Upper lobe of left lung (tissue), 6 donors: ENCODE data around the gene PIK3R6. TPM values are rescaled to one million over a fixed set of nuclear protein-coding genes. Genes with fewer than 3 reads are reported as not detected.

Experiments used
- ATAC-seq, 2 donors: fragments of 200-7000 bp; cut with Tn5 transposase; one replicate each; pipeline ENCODE4 v1.9.1; 2022; ENCODE audit warnings: mild to moderate bottlenecking in 2 of 2, moderate library complexity in 2 of 2; ENCODE audit not compliant: low FRiP score in 2 of 2
- DNase-seq, 2 donors: peaks; one replicate each; pipeline ENCODE4 v3.0.0-alpha.2; 2019 to 2020
- H3K27ac ChIP-seq, 4 donors: fragments of 200-600 bp; sonication (generic); one replicate each; pipeline ENCODE4 v1.5.1; 2016 to 2019
- H3K27me3 ChIP-seq, 4 donors: fragments of 200-600 bp; sonication (generic); one replicate each; pipeline ENCODE4 v1.5.1; 2017 to 2019
- H3K36me3 ChIP-seq, 4 donors: fragments of 200-600 bp; sonication (generic); one replicate each; pipeline ENCODE4 v1.5.1; 2016 to 2019
- H3K4me1 ChIP-seq, 4 donors: fragments of 200-600 bp; sonication (generic); one replicate each; pipeline ENCODE4 v1.5.1; 2018 to 2019
- H3K4me3 ChIP-seq, 4 donors: fragments of 200-600 bp; sonication (generic); one replicate each; pipeline ENCODE4 v1.5.1; 2017 to 2019; ENCODE audit warnings: mild to moderate bottlenecking in 2 of 4, moderate library complexity in 1 of 4
- H3K9me3 ChIP-seq, 4 donors: fragments of 200-600 bp; sonication (generic); one replicate each; pipeline ENCODE4 v1.5.1; 2018 to 2019
- EP300 ChIP-seq, 4 donors: sonication (generic); formaldehyde crosslinking; IDR thresholded peaks; one replicate each; pipeline ENCODE4 v1.5.1; 2017; ENCODE audit warnings: antibody characterized with exemption in 4 of 4, control low read depth in 2 of 4
- POLR2A ChIP-seq, 4 donors: fragments of 450-650 bp; IDR thresholded peaks; one replicate each; pipeline ENCODE4 v1.5.1; 2016 to 2017; ENCODE audit warnings: antibody characterized with exemption in 4 of 4, mild to moderate bottlenecking in 2 of 4
- POLR2AphosphoS5 ChIP-seq, 2 donors: sonication (generic); formaldehyde crosslinking; IDR thresholded peaks; one replicate each; pipeline ENCODE4 v1.5.1; 2017; ENCODE audit warnings: antibody characterized with exemption in 2 of 2
- whole genome bisulfite sequencing, 2 donors: methylation state at CpG; one replicate each; pipeline ENCODE4 v1.1.5; 2017 to 2018; 5-methylcytosine and 5-hydroxymethylcytosine counted together
- total RNA-seq, 6 donors: library from RNA; depleted of rRNA in 4 of 6; stranded (reverse); fragments of >200 nt in 4 of 6; gene quantifications; one replicate each; pipeline versions ENCODE4 v1.1.0 to v1.2.1, GENCODE V29; 2016 to 2021
- TF ChIP-seq, protein P1 (sequence below), 6 experiments: fragments of 450-650 bp in 4 of 6; fragments of 200-600 bp in 2 of 6; sonication (generic) in 2 of 6; IDR thresholded peaks; one replicate each; pipeline ENCODE4 v1.5.1; 2016 to 2019; ENCODE audit warnings: antibody characterized with exemption in 6 of 6
- donor health status: DM: no; HTN: no; CAD: no; lungs with moderate emphysema.
- donor health status: DM: no; HTN: yes; CAD: no; lungs with severe emphysema.

Gene PIK3R6
- total RNA-seq, 6 donors from 2014 or later = 1.1 to 4.2 (median 2.4) TPM

DNA sequence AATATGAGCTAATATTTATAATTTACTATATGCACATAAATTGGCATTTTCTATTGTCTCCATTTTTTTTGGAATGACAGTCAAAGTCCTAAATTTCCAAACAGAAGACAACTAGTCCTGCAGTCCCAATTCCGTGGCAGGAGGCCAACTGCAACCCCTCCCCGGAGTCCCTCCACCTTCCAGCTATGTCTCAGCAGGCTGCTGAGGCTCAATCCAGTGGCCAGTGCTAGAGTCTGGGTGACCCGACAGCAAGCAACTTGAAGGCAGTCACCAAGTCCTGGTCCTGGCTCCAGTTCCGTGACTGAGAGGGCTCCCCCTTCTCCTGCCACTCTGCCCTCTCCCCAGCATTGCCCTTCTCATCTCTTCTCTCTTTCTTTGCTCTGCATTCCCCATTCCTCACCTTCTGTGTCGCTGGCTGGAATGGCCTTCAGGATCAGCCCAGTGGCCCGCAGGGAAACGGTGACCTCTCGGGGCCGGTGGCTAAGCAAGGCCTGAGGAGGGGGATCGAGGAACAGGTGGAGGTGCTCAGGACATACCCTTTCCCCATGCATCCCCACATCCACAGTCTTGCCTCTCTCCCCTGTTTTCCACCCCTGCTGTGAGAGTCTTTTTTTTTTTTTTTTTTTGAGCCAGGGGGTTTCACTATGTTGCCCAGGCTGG lies 45.9 kb downstream of the PIK3R6 start:
- TF ChIP-seq, protein P1, sequence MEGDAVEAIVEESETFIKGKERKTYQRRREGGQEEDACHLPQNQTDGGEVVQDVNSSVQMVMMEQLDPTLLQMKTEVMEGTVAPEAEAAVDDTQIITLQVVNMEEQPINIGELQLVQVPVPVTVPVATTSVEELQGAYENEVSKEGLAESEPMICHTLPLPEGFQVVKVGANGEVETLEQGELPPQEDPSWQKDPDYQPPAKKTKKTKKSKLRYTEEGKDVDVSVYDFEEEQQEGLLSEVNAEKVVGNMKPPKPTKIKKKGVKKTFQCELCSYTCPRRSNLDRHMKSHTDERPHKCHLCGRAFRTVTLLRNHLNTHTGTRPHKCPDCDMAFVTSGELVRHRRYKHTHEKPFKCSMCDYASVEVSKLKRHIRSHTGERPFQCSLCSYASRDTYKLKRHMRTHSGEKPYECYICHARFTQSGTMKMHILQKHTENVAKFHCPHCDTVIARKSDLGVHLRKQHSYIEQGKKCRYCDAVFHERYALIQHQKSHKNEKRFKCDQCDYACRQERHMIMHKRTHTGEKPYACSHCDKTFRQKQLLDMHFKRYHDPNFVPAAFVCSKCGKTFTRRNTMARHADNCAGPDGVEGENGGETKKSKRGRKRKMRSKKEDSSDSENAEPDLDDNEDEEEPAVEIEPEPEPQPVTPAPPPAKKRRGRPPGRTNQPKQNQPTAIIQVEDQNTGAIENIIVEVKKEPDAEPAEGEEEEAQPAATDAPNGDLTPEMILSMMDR (IDR thresholded peaks at IDR 0.05) = no peak
- TF ChIP-seq POLR2AphosphoS5 (IDR thresholded peaks at IDR 0.05) = no peak
- TF ChIP-seq POLR2A (IDR thresholded peaks at IDR 0.05) = no peak
- TF ChIP-seq EP300 (IDR thresholded peaks at IDR 0.05) = no peak
- no peak for ATAC-seq
- DNase-seq = no peak
- no peak overlapping the region for H3K27ac ChIP-seq
- no peaks in the 10 kb centered on the region for H3K4me1 ChIP-seq
- H3K27me3 ChIP-seq = no peaks in the 10 kb centered on the region
- WGBS, 2 donors = 85 to 88% methylated on average over 10 of the region's 10 CpGs
- H3K4me3 ChIP-seq = no peak overlapping the region
- no peaks in the 10 kb centered on the region for H3K36me3 ChIP-seq
- H3K9me3 ChIP-seq = peaks cover 0 to 6% (median 0%) of the 10 kb centered on the region in 4 donors

DNA sequence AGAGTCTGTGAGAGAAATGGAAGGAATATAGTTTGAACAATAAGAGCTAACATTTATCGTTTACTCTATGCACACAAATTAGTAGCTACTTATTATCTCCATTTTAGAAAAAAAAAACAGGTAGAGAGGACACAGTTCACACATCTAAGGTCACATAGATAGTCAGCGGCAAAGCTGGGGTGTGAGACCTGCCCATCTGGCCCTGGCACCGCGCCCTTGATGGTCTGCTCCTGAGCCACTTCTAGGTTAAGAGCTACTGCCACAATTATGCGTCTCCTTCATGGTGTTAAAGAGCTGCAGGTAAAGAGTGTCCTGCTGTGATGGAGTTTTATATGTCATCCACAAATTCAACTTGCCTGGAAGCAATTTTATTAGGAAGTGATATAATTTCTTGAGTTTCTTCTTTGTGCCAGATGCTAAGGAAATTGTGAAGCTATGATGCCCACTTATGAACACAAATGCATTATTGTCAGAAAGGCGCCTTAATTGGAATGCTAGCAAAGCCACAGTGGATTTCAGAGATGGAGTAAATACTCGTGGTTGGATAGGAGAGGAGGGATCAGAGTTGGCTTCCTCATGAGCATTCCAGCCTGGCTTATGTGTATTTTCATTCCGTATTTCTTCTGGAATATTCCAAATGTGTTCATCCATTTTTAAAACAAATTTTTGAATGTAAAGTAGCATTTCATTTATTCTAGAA lies 47.0 kb downstream of the PIK3R6 start:
- Histone ChIP-seq H3K4me1 (no peaks in the 10 kb centered on the region), H3K4me3 (no peak overlapping the region), H3K27ac (no peak overlapping the region), H3K9me3 (peaks cover 0 to 6% (median 0%) of the 10 kb centered on the region in 4 donors), H3K27me3 (no peaks in the 10 kb centered on the region), H3K36me3 (no peaks in the 10 kb centered on the region)
- no peak for TF ChIP-seq POLR2AphosphoS5 (IDR thresholded peaks at IDR 0.05)
- no peak for ATAC-seq
- no peak for DNase-seq
- WGBS, 2 donors = 83 to 88% methylated on average over 8 of the region's 8 CpGs

DNA sequence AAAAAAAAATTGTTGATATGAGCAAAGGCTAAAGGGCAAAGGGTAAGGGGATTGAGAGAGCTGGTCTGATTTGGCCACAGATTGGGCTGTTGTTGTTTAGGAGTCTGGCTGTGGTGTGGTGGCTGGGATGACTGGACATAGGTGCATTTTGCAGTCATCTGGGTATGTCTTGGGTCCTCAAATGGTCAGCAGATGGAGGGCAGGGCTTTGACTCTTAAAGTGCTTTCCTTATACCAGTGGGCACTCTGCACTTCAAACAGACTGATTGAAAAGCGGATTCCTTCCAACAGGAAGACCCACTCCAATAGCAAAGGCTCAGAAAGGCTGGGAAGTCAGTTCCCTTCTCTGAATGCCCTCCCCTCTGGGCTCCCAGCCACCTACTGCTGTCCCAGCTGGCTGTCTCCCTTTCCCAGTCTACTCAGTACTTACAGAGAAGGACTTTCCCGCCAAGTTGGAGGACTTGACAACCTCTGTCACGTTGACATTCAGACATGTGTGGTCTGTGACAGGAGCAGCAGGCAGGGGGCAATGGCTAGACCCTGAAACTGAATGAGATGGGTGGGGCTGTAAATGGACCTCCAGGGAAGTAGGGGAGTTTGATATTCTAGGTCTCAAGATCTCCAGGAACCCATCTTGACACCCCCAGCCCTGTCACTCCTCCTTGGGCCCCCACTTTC lies 48.7 kb downstream of the PIK3R6 start:
- H3K4me1 ChIP-seq = no peaks in the 10 kb centered on the region
- 63% methylated on average over 3 of the region's 3 CpGs for WGBS, 2 donors
- no peaks in the 10 kb centered on the region for H3K9me3 ChIP-seq
- no peak for ATAC-seq
- TF ChIP-seq, protein P1 (IDR thresholded peaks at IDR 0.05) = no peak
- TF ChIP-seq POLR2AphosphoS5 (IDR thresholded peaks at IDR 0.05) (no peak), EP300 (IDR thresholded peaks at IDR 0.05) (no peak), POLR2A (IDR thresholded peaks at IDR 0.05) (no peak)
- H3K27me3 ChIP-seq = no peaks in the 10 kb centered on the region
- H3K27ac ChIP-seq = no peak overlapping the region
- H3K36me3 ChIP-seq = no peaks in the 10 kb centered on the region
- H3K4me3 ChIP-seq = no peak overlapping the region
- DNase-seq = no peak

DNA sequence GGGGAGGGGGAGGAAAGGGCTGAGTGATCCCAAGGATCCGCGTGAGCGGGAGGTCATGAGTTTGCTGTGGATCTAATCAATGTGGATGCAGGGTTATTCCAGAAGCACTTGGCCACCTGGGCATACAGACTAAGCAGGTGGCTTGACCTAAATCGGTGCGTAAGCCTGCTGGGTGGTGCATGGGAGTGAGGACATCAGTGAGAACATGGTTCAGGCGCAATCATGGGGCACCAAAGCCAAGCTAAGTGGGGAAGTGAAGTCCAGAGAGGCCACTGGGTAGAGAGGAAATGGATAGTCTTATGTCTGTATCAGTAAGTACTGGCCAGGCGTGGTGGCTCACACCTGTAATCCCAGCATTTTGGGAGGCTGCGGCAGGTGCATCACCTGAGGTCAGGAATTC lies 49.4 kb downstream of the PIK3R6 start:
- ATAC-seq (peak in 1 of 2 donors; percentile 30), DNase-seq (no peak)
- no peaks in the 10 kb centered on the region for H3K9me3 ChIP-seq
- no peak overlapping the region for H3K4me3 ChIP-seq
- no peak overlapping the region for H3K27ac ChIP-seq
- WGBS, 2 donors = 92 to 93% methylated on average over 8 of the region's 8 CpGs
- TF ChIP-seq POLR2AphosphoS5 (IDR thresholded peaks at IDR 0.05) (no peak), POLR2A (IDR thresholded peaks at IDR 0.05) (no peak), EP300 (IDR thresholded peaks at IDR 0.05) (no peak)
- TF ChIP-seq, protein P1 (IDR thresholded peaks at IDR 0.05) = no peak
- H3K4me1 ChIP-seq = no peaks in the 10 kb centered on the region
- no peaks in the 10 kb centered on the region for H3K36me3 ChIP-seq
- H3K27me3 ChIP-seq = no peaks in the 10 kb centered on the region

DNA sequence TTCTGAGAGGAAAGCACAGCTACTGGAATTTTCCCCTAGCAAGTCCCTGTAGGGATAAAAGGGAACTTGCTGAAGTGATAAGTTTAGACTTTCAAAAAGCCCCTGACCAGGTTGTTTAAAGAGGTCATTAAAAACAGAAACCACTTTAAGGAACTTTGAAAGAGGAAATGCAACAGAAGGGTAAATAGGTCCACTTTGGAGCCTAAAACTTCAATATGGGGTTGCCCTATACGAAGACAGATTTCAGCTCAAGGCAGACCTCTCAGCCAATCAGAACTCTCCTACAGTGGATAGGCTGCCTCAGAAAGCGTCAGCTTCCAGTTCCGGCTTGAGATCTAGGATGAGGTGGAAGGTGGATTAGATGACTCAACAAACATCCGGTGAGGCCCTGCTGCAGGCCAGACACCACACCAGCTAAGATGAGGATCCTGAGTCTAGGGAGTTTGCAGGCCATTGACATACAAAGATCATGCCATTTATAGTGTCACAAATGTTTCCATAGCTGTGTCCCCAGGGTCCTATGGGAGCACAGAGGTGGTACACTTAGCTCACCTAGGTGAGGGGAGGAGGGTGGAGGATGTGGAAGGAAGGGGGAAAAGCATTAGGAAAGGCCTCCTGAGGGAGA lies 60.4 kb downstream of the PIK3R6 start:
- Histone ChIP-seq H3K27me3 (no peaks in the 10 kb centered on the region), H3K36me3 (no peaks in the 10 kb centered on the region), H3K27ac (peak overlapping the region in 2 of 4 donors; percentile 7 to 23), H3K4me1 (no peaks in the 10 kb centered on the region), H3K9me3 (peaks cover 0 to 8% (median 2%) of the 10 kb centered on the region in 4 donors), H3K4me3 (no peak overlapping the region)
- ATAC-seq (peak; percentile 46 to 62), DNase-seq (peak in 1 of 2 donors; percentile 42)
- TF ChIP-seq, protein P1 (IDR thresholded peaks at IDR 0.05) = no peak
- TF ChIP-seq POLR2AphosphoS5 (IDR thresholded peaks at IDR 0.05) (no peak), POLR2A (IDR thresholded peaks at IDR 0.05) (no peak), EP300 (IDR thresholded peaks at IDR 0.05) (no peak)
- WGBS, 2 donors = 62 to 76% methylated on average over 4 of the region's 4 CpGs
